T-helper 2 cell (primary cell): ENCODE data around the gene CLASRP.

Source experiments
- DNase-seq, 5 experiments: peaks; one replicate each; pipeline versions ENCODE4 v3.0.0 to v3.0.0-alpha.2; 2012 to 2022

The CLASRP gene

DNA sequence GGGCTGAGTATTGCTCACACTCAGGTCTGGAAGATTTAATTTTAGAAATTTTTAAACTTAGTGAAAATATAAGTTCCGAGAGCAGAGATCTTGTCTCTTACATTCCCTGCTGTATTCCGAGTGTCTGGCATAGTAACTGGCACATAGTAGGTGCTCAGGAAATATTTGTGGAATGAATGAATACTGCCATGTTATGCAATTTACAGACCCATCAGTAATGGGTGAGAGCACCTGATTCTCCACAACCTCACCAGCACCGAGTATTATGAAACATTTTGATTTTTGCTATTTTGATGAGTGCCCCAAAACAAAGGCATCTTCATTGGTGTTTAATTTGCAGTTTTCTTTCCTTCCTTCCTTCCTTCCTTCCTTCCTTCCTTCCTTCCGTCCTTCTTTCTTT is 15.8 kb upstream of the CLASRP start:
- DNase-seq: no peak

- no peak for DNase-seq
These were observed 13.6 kb upstream of the CLASRP start for GRCh38 chr19:45025264-45025663.

- no peak for DNase-seq
These were observed 11.5 kb upstream of the CLASRP start for GRCh38 chr19:45027371-45027770.

GRCh38 chr19:45030825-45031224 is 8.0 kb upstream of the CLASRP start:
- DNase-seq: no peak

DNA sequence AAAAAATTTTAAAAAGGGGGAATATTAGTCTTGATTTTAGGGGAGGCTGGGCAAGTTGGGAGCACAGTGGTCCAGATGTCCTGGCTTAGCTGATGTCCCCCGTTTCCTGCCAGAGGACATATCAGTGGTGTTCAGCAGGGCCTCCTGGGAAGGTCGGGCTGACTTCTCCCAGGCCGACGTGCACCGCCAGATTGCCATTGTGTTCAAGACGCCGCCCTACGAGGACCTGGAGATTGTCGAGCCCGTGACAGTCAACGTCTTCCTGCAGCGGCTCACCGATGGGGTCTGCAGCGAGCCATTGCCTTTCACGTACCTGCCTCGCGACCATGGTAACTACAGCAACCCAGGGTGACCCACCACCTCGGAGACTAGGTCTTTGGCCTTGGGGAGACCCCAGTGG is 6.4 kb upstream of the CLASRP start:
- no peak for DNase-seq

DNA sequence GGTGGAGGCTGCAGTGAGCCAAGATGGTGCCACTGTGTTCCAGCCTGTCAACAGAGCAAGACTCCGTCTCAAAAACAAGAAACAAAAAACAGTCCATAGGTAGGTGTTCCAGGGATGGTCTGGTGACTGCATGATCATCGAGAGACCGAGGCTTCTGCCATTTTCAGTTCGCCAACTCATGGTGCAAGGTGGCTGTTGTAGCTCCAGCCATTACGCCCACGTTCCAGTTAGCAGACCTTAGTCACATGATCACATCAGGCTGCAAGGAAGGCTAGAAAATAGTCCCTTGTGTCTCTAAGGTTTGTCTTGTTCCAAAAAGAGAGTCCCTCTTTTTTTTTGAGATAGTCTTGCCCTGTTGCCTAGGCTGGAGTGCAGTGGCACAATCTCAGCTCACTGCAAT is 3.1 kb upstream of the CLASRP start:
- DNase-seq: no peak

GRCh38 chr19:45037393-45038169 is 1.3 kb upstream of the CLASRP start:
- DNase-seq: no peak

- no peak for DNase-seq
These were observed 1.4 kb downstream of the CLASRP start for GRCh38 chr19:45040059-45040771.

- no peak for DNase-seq
These were observed 2.3 kb downstream of the CLASRP start for GRCh38 chr19:45041125-45041524.

GRCh38 chr19:45045671-45046353 is 7.0 kb downstream of the CLASRP start:
- no peak for DNase-seq

DNA sequence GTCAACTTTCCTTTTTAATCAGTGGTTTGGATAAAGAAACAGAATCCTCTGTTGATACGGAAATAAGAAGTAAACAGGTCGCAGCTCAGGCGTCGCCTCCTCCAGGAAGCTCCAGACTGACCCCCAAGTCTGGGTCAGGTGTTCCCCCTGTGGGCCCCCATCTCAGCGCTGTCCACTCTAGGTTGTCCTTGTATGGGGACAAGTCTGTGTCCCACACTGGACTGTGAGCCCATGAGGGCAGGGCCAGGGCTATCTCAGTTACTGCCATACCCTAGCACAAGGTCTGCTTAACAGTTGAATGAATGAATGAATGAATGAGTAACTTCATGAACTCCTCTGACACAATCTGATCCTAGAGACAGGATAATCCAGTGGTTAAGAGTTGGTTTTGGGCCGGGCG is 7.5 kb downstream of the CLASRP start:
- no peak for DNase-seq

DNA sequence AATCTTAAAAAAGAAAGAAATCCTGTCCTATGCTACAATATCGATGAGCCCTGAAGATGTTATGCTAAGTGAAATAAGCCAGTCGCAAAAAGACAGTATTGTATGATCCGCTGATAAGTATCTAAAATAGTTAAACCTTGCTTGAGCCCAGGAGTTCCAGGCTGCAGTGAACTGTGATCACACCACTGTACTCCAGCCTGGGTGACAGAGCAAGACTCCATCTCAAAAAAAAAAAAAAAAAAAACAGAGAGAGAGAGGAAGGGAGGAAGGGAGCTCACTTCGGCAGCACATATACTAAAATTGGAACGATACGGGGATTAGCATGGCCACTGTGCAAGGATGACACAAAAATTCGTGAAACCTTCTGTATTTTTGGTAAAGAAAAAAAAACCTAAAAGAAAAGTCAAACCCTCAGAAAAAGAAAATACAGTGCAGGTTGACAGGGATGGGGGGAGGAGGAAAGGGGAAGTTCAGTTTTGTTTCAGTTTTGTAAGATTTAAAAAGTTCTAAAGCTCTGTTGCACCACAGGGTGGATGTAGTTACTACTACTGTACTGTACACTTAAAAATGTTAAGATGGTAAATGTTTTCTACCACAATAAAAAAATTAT is 8.4 kb downstream of the CLASRP start:
- peak in 1 of 5 experiments; percentile 22 for DNase-seq

DNA sequence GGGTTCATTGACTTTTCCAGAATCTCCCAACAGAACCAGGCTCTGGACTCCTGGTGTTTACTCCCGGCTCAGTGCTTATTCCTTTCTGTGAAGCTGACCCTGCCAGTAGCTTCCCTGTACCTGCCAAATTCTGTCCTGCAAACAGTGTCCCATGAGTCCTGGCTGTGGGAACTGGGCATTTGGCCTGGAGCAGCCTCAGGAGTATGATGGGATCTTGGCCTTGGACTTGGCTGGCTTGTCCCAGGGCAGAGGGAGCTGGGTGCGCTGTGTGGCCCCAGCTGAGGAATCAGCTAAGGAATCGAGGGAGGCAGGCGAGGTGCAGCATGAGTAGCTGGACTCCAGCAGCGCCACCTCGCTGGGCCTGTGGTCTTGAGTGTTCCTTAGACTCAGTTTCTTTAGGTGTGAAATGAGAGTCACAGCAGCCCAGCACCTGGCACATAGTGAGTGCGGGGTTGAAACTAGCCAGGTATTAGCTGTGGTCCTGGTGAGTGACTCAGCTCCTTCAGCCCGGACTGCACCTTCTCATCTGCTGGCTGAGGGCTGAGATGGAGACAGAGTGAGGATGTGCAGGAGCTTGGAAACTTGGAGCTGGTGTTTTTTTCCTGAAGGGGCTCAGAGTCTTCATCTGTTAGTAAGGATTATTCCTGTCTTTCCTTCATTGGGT is 10.4 kb downstream of the CLASRP start:
- no peak for DNase-seq

GRCh38 chr19:45050036-45050435 is 11.2 kb downstream of the CLASRP start:
- DNase-seq: no peak

DNA sequence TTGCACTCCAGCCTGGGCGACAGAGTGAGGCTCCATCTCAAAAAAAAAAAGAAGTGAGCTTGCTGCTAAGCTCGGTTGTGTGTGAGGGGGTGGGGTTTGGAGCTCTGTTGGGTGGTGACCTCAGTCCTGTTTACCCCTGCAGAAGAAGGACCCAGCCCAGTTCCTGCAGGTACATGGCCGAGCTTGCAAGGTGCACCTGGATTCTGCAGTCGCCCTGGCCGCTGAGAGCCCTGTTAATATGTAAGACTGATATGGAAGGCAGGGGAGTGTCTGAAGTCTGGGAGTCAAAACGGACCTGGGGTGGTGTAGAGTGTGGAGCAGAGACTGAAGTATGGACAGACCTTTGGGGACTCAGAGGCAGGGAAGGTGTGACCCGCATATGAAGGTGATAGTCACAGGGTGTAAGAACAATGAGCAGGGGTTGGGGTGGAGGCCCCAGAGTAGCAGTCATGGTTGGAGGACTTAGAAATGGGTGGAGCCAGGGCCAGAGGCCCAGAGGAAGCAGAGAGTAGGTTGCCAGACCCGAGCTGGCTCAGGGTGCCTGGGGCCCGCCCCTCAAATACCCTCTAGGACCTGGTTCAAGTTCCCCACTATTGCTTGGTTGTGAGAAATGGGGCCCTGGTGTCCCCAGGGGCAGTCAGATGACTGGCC is 13.2 kb downstream of the CLASRP start:
- DNase-seq: no peak

- no peak for DNase-seq
These were observed 18.0 kb downstream of the CLASRP start for GRCh38 chr19:45056831-45057230.

GRCh38 chr19:45057444-45057843 is 18.6 kb downstream of the CLASRP start:
- DNase-seq: no peak

- DNase-seq: no peak
These were observed 19.8 kb downstream of the CLASRP start for GRCh38 chr19:45058622-45059159.

DNA sequence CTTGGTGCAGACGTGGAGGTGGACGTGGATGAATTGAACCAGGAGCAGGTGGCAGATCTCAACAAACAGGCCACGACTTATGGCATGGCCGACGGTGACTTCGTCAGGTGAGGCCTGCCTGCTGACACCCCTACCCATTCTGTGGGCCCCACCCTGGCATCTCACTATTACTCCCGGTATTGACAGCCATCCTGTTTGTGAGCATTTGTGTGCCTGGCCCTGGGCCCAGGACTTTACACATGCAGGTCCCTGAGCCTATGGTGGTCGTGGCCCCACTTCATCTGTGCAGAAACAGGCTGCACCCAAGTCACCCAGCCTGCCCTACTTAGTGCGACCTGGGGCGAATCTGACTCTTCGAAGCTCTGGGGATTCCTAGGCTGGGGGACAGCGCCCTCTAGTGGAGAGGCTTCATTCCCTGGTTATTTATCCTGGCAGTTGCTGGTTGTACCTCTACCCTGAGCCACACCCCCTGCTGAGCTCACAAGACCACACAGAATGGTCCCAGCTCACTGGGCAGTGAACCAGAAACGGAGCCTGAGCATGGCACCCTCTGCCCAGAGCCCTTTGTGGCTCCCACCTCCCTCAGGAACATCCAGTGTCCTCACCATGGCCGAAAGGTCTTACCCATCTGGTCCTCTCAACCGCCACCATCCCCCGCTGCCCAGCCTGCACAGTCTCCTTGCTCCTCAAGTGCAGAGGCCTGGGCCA is 20.6 kb downstream of the CLASRP start:
- DNase-seq: peak; percentile 58 to 80 (median 73)

DNA sequence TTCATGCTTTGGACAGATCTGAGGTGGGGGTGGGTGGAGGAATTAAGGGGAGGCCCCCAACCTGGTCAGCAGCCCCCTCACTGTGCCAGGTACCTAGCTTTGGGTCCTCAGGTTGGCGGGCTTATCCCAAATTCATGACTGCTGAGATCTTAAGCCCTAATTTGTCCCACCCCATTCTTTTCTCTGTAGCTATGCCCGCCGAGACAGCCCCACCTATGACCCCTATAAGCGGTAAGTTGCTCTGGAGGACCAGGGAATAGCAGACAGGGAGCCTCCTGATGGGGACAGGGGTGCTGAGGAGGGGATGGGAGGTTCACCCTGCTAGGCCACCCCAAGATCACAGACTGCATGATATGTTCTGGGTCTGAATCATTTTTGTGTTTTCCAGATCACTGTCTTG is 23.1 kb downstream of the CLASRP start:
- DNase-seq: no peak
